Measurements from ENCODE around the gene TTLL10. TPM values are rescaled to one million over a fixed set of nuclear protein-coding genes. Genes with fewer than 3 reads are reported as not detected.

The TTLL10 gene, protein sequence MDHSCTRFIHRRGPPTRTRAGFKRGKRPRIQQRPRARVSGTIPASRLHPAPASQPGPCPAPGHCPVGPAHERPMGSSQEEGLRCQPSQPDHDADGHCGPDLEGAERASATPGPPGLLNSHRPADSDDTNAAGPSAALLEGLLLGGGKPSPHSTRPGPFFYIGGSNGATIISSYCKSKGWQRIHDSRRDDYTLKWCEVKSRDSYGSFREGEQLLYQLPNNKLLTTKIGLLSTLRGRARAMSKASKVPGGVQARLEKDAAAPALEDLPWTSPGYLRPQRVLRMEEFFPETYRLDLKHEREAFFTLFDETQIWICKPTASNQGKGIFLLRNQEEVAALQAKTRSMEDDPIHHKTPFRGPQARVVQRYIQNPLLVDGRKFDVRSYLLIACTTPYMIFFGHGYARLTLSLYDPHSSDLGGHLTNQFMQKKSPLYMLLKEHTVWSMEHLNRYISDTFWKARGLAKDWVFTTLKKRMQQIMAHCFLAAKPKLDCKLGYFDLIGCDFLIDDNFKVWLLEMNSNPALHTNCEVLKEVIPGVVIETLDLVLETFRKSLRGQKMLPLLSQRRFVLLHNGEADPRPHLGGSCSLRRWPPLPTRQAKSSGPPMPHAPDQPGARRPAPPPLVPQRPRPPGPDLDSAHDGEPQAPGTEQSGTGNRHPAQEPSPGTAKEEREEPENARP
- total RNA-seq = 1 to 10 TPM in 2 of 3 donors, under 1 TPM in 1; 0.32 to 4.4 (median 1.8) TPM
- long read RNA-seq, donor 1 = 0 reads
- long read RNA-seq, donor 2 = 0 reads

DNA sequence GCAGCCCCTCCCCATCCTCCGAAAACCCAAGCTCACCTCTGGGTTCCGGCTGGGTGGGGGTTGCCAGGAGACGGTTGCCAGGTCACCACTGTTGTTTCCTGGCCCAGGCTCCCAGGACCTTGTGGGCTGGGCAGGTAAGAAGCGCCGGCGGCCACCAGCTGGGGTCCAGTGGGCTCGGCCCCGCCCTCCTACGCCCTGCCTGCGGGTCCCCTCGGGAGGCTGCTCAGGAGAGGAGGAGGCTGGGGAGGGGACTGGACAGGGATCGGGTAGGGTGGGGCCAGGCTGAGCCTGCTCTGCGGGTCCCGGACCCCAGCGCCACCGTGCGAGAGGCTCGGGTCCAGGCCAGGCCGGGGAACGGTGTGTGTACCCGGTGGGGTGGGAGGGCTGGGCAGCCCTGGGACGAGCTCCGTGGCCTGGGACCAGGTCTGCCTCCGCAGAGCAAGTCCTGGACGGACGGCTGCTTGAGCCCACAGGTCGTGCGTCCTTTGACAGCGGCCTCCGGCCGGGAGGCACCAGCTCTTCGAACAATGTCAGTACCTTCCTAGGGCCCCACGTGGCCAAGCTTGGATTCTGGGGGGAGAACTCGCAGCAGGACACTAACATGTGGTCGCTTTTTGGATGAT lies at the start of gene TTLL10:
TTLL10 (plus strand) TSS at position 88 of the 623 bp plus-strand sequence. CDS start 5,336 bp downstream, outside the sequence.
- no peaks in the 10 kb centered on the region for H3K4me1 ChIP-seq (ENCODE audit: low read depth)
- no peak for ATAC-seq
- intact Hi-C loops (cut with DNase I, micrococcal nuclease) = no loop called here
- H3K36me3 ChIP-seq (ENCODE audit: low read depth) = no peaks in the 10 kb centered on the region
- H3K9me3 ChIP-seq = no peaks in the 10 kb centered on the region
- peak; percentile 36 to 72 (median 62) for DNase-seq
- no peak for TF ChIP-seq CTCF (IDR thresholded peaks at IDR 0.05)
- H3K4me3 ChIP-seq = no peak within 1 kb of the TSS

GRCh38 chr1:1124508-1124785 lies 49.2 kb upstream of the TTLL10 start:
- peak; percentile 77 to 83 (median 82) for DNase-seq
- peak; percentile 37 for ATAC-seq
- TF ChIP-seq CTCF (IDR thresholded peaks at IDR 0.05) = no peak
- no peak overlapping the region for H3K4me3 ChIP-seq
- H3K9me3 ChIP-seq = no peaks in the 10 kb centered on the region
- H3K36me3 ChIP-seq (ENCODE audit: low read depth) = no peaks in the 10 kb centered on the region
- peaks cover 48% of the 10 kb centered on the region for H3K4me1 ChIP-seq (ENCODE audit: low read depth)
- intact Hi-C loops (cut with DNase I, micrococcal nuclease) = loop anchor here (5.0 to 10.0 kb wide), 2 partner anchors 130 to 173 kb away; no protein-coding TSS in a partner anchor

DNA sequence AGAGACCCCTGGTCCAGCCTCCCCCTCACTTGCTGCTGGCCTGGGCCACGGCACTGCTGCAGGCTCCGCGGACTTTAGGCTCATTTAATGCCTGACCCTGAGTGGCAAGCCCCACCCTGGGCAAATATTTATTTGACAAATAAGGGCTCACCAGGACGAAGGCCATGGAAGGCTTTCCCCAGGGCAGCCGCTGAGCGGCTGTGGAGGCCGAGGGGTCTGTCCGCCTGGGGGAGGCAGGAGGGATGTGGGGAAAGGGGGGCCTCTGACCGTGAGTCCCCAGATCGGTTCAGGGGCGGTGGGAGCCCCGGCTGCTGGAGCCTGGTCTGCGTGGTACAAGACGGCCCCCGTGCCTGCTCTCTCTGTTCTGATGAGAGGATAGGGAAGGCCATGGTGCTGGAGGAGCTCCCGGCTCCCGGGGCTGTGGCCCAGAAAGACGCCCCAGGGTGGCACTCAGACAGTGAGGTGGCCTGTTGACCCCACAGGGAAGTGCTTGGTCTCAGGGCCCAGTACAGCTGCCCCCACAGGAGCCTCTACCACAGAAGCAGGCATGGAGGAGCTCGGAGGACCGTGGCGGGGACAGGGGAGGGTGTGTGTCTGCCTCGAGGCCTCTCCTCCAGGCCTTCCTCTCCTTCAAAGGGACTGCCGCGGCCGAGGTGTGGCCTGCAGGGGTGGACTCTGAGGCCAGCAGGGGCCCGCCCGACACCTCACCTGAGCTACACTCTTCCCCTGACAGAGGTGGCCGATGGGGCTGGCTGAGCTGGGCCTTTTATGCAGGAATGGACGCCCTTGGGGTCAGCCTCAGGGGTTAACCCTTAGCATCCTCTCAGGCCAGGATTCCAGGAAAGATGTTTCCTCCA lies 48.7 kb upstream of the TTLL10 start:
- intact Hi-C loops (cut with DNase I, micrococcal nuclease) = loop anchor here (5.0 to 10.0 kb wide), 2 partner anchors 130 to 172 kb away; no protein-coding TSS in a partner anchor
- H3K4me1 ChIP-seq (ENCODE audit: low read depth) = peaks cover 48% of the 10 kb centered on the region

GRCh38 chr1:1125945-1126344 lies 47.7 kb upstream of the TTLL10 start:
- intact Hi-C loops (cut with DNase I, micrococcal nuclease) = loop anchor here in 1 of 2 donors (10.0 kb wide), 1 partner anchor 129 kb away; no protein-coding TSS in a partner anchor
- ATAC-seq = no peak
- no peaks in the 10 kb centered on the region for H3K9me3 ChIP-seq
- H3K4me3 ChIP-seq = no peak overlapping the region
- H3K36me3 ChIP-seq (ENCODE audit: low read depth) = no peaks in the 10 kb centered on the region
- TF ChIP-seq CTCF (IDR thresholded peaks at IDR 0.05) = no peak
- H3K4me1 ChIP-seq (ENCODE audit: low read depth) = peaks cover 48% of the 10 kb centered on the region
- peak in 2 of 3 donors; percentile 69 to 73 for DNase-seq

More for the DNA sequence above, 48.7 kb upstream of the TTLL10 start:
- no peak for TF ChIP-seq CTCF (IDR thresholded peaks at IDR 0.05)
- ATAC-seq (peak; percentile 65), DNase-seq (peak; percentile 93 to 95 (median 95))
- Histone ChIP-seq H3K4me3 (no peak overlapping the region), H3K36me3 (ENCODE audit: low read depth) (no peaks in the 10 kb centered on the region), H3K9me3 (no peaks in the 10 kb centered on the region)

All from mucosa of descending colon (tissue), 3 donors.